OCI-LY7 (cell line): Measurements from ENCODE around the gene TMEM161A. TPM values are rescaled to one million over a fixed set of nuclear protein-coding genes. Genes with fewer than 3 reads are reported as not detected.

Source experiments
- BruUV-seq: library from RNA; stranded (reverse); fragments of 400-500 nt; replicated peaks from 2 replicates; lab custom pipeline; 2021; lab: Mats Ljungman, UMichigan
- CTCF ChIA-PET: fragments of 300-600 bp; sonication (Branson Sonifier 250); formaldehyde crosslinking; loops from one replicate; lab custom pipeline; 2022; ENCODE audit warnings: antibody characterized with exemption; ENCODE audit not compliant: unreplicated experiment; lab: Charles Lee
- POLR2A ChIA-PET: fragments of 300-600 bp; sonication (Branson Sonifier 250); formaldehyde crosslinking; loops from one replicate; lab custom pipeline; 2022; ENCODE audit warnings: antibody characterized with exemption; lab: Charles Lee
- DNase-seq: peaks from one replicate; pipeline ENCODE4 v3.0.0-alpha.2; 2015; ENCODE audit warnings: low spot score
- H2AFZ ChIP-seq: fragments of 200-600 bp; sonication (generic), shearing (Covaris generic); 2 replicates; pipeline ENCODE4 v1.6.1; 2014; ENCODE audit warnings: mild to moderate bottlenecking, antibody characterized with exemption, low read length, moderate library complexity
- H3K27ac ChIP-seq: fragments of 200-600 bp; sonication (generic); 2 replicates; pipeline ENCODE4 v1.5.1; 2014; ENCODE audit warnings: mixed run types, low read depth, mild to moderate bottlenecking, moderate library complexity, low read length, inconsistent platforms; ENCODE audit not compliant: poor library complexity, severe bottlenecking
- H3K36me3 ChIP-seq: fragments of 200-600 bp; sonication (generic); 2 replicates; pipeline ENCODE4 v1.6.1; 2014; ENCODE audit warnings: mild to moderate bottlenecking, antibody characterized with exemption, low read length, moderate library complexity, mixed read lengths; ENCODE audit not compliant: insufficient read depth
- H3K4me1 ChIP-seq: fragments of 200-600 bp; sonication (generic); 2 replicates; pipeline ENCODE4 v1.5.1; 2014; ENCODE audit warnings: mild to moderate bottlenecking, low read length; ENCODE audit not compliant: insufficient read depth, poor library complexity, severe bottlenecking
- H3K4me2 ChIP-seq: fragments of 200-600 bp; sonication (generic); 2 replicates; pipeline ENCODE4 v1.6.1; 2014; ENCODE audit warnings: mild to moderate bottlenecking, low read length
- H3K4me3 ChIP-seq: fragments of 200-600 bp; sonication (generic); 2 replicates; pipeline ENCODE4 v1.5.1; 2014; ENCODE audit warnings: mild to moderate bottlenecking, low read depth, low read length; ENCODE audit not compliant: poor library complexity, severe bottlenecking
- H3K79me2 ChIP-seq: fragments of 200-600 bp; sonication (generic); 2 replicates; pipeline ENCODE4 v1.6.1; 2016; ENCODE audit warnings: low read depth, mild to moderate bottlenecking, low read length, moderate library complexity, mixed read lengths; ENCODE audit not compliant: insufficient read depth
- H3K9me2 ChIP-seq: fragments of 200-600 bp; sonication (generic); 2 replicates; pipeline ENCODE4 v1.6.1; 2016; ENCODE audit warnings: mild to moderate bottlenecking, low read length, mixed read lengths; ENCODE audit not compliant: insufficient read depth
- H3K9me3 ChIP-seq: fragments of 200-600 bp; sonication (generic); 2 replicates; pipeline ENCODE4 v1.6.1; 2014; ENCODE audit warnings: mild to moderate bottlenecking, mixed run types, low read length, mixed read lengths
- H4K20me1 ChIP-seq: fragments of 200-600 bp; sonication (generic); 2 replicates; pipeline ENCODE4 v1.6.1; 2014; ENCODE audit warnings: mild to moderate bottlenecking, antibody characterized with exemption, low read length, moderate library complexity, mixed read lengths; ENCODE audit not compliant: insufficient read depth
- CTCF ChIP-seq: fragments of 200-600 bp; sonication (generic); conservative IDR thresholded peaks from 2 replicates; pipeline ENCODE4 v1.5.1; 2014; ENCODE audit warnings: mild to moderate bottlenecking, antibody characterized with exemption, low read length, moderate library complexity, mixed read lengths
- EZH2phosphoT487 ChIP-seq: fragments of 200-600 bp; sonication (generic); IDR thresholded peaks from 2 replicates; pipeline ENCODE4 v1.6.1; 2018; ENCODE audit warnings: low read depth, borderline replicate concordance, mild to moderate bottlenecking, mixed run types, antibody characterized with exemption, low read length, moderate library complexity, mixed read lengths
- intact Hi-C: fragments of 100-400 bp; cut with micrococcal nuclease; formaldehyde crosslinking; loops from one replicate; pipeline ENCODE4 v1.10.0; 2022; ENCODE audit not compliant: unreplicated experiment
- total RNA-seq, 2 experiments: library from RNA; depleted of rRNA in 1 of 2; stranded (reverse); fragments of >200 nt in 1 of 2; shearing (Covaris generic) in 1 of 2; gene quantifications; 2 replicates each; pipeline ENCODE4 v1.2.3, GENCODE V29; 2014 to 2022

Gene TMEM161A
- total RNA-seq, 2 experiments from 2014 or later = 31.2 to 40.5 TPM

DNA sequence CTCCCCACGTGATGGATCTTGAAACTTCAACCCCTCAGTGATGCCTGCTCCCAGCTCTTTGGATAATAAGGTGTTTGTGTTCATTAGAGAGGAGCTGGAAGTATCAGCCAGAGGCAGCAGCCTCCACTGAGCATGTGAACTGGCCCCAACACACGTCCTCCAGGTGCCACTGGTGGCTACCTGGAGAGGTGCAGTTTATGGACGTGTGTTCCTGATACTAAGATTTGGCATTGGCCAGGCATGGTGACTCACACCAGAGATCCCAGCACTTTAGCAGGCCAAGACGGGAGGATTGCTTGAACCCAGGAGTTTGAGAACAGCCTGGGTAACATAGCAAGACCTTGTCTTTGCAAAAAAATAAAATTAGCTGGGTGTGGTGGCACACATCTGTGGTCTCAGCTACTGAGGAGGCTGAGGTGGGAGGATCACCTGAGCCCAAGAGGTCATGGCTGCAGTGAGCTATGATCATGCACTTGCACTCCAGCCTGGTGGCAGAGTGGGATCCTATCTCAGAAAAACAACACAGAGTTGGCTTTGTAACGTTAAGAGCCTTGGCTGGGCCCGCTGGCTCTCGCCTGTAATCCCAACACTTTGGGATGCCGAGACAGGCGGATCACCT lies 40.1 kb downstream of the TMEM161A start:
- H3K9me3 ChIP-seq = no peaks in the 10 kb centered on the region
- no TSS peak for BruUV-seq
- ChIA-PET CTCF (no interaction called here), POLR2A (no interaction called here)
- no peak overlapping the region for H3K4me3 ChIP-seq
- DNase-seq = no peak
- no peak overlapping the region for H3K27ac ChIP-seq
- H3K36me3 ChIP-seq = 0 out of 2 replicates have a peak, but pooled peaks cover 8% of the 10 kb centered on the region
- no peaks in the 10 kb centered on the region for H3K9me2 ChIP-seq
- H2AFZ ChIP-seq = no peak overlapping the region
- H4K20me1 ChIP-seq = no peaks in the 10 kb centered on the region
- no peaks in the 10 kb centered on the region for H3K4me1 ChIP-seq
- intact Hi-C loops = no loop called here
- no peaks in the 10 kb centered on the region for H3K79me2 ChIP-seq
- TF ChIP-seq CTCF = no peak
- no peak for TF ChIP-seq EZH2phosphoT487
- no peak overlapping the region for H3K4me2 ChIP-seq

DNA sequence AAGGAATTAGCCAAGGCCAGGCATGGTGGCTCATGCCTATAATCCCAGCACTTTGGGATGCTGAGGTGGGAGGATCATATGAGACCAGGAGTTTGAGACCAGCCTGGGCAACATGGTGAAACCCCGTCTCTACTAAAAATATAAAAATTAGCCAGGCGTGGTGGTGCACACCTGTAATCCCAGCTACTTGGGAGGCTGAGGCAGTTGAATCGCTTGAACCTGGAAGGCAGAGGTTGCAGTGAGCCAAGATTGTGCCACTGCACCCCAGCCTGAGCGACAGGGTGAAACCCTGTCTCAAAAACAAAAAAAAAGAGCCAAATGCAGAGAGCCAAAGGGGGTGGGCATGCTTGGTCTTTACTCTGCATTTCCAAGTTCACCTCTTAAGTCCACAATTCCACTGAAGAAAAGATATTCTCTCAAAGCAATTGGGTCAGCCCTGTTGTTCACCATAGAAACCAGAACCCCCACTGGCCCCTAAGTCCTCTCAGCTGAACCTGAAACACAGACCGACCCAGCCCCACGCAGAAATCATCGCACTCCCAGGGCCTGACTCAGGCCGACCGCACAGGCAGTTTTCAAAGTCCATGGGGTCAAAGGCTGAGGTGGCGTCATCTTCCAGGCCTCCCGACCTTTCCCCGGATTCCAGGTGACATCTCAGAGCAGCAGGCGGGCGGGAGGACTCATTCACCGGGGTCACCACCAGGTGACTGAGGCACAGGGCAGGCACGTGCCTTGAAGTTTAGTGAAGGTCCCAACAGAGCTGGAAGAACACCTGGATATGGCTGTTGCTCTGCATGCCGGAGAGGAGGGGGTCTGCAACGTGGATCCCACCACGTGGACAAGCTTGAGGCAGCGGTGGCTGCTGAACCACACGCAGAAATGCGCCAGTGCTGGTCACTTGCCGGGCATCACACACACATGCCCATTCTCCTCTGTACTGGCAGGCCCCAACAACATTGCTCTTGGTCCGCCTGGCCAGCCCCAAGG lies 41.3 kb downstream of the TMEM161A start:
- TF ChIP-seq CTCF (no peak), EZH2phosphoT487 (no peak)
- Histone ChIP-seq H3K4me1 (no peaks in the 10 kb centered on the region), H3K27ac (no peak overlapping the region), H3K9me2 (no peaks in the 10 kb centered on the region), H3K36me3 (0 out of 2 replicates have a peak, but pooled peaks cover 8% of the 10 kb centered on the region), H3K4me2 (no peak overlapping the region), H2AFZ (no peak overlapping the region), H4K20me1 (no peaks in the 10 kb centered on the region), H3K79me2 (no peaks in the 10 kb centered on the region), H3K9me3 (no peaks in the 10 kb centered on the region), H3K4me3 (no peak overlapping the region)
- POLR2A ChIA-PET = no interaction called here
- DNase-seq = no peak
- BruUV-seq = no TSS peak
- intact Hi-C loops = no loop called here
- CTCF ChIA-PET = no interaction called here
